HG02798 (cell line): Measurements from ENCODE around the gene IPP.
"Not testable (repeated sequence)": the region's sequence is repeated elsewhere in the genome, so short reads cannot be mapped to it uniquely, and the experiment has no call there.

ENCODE experiments used
- ATAC-seq: cut with Tn5 transposase; IDR thresholded peaks from one replicate; pipeline ENCODE4 v1.9.1; 2021; ENCODE audit warnings: mild to moderate bottlenecking; ENCODE audit not compliant: unreplicated experiment, poor library complexity

The IPP gene

DNA sequence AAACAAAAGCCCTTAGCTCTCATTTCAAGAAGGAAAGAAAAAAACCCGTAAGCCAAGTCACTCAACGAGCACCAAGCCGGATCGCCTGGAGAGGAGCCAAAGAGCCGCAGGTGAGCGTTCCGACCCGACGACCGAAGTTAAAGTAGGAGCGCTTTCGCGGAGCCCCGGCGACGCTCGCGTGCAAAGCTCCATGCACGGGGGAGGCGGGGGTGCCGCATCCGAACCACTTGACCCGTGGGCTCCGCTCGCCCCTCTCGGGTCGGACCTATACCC lies 64.5 kb downstream of the IPP start:
- peak; percentile 9 for ATAC-seq

DNA sequence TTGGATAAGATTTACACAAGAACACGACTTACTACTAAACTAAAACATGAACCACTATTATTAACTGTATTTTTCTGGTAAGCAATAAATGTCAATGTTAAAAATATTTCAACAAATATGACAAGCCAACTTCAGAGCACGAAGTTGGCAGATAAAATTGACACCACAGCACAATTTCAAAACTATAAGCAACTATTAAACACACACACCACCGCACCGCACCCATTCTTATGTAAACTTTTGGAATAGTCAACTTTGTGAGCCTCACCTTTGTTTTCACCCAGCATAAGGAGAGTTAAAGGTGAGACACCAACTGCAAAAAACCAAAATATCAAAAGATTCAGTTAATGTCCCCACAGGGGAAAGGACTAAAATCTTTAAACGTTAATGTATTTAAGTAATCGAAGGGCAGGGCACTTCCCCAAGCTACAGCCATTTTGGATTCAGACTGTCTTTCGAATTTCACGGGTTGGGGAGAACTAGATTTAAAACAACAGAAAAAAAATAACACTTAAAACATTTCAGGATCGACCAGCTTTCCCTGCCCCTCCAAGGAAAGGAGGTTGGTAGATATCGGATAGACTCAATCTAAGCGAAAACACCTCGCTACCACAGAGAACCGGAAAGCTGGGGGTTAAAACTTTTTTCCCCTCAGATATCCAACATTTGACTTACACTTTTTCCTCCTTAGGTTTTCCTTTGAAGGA lies 65.0 kb downstream of the IPP start:
- no peak for ATAC-seq

DNA sequence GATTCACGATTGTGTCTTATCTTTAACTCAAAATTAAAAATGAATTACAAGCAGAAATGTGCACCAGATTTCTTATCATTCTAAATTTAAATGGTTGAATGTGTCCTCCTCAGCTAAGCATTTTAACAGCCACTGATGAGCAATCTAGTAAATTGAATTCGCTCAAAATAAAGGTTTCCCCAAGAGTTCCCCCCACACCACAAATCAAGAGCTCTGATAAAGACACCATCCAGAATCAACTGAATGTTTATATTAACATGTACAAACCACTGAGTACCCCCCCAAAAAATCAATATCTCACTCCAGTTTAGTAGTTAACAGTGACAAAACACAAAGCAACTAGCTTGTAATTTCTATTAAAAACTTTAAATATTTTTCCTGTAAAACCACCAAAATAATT lies 66.1 kb downstream of the IPP start:
- ATAC-seq: no peak

DNA sequence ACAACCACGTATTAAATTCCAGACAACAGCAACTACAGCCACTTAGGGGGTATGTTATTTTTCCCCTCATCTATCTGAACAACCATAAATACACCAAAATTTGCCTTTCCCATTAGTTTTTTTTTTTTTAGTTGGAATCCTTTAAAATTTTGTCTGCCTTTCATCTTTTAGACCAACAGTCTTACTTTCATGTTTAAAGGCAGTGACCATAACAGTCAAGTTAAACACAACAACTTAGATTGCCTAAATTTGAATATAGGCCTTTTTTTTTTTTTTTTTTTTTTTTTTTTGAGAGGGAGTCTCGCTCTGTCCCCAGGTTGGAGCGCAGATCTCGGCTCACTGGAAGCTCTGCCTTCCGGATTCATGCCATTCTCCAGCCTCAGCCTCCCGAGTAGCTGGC lies 67.5 kb downstream of the IPP start:
- ATAC-seq: no peak

DNA sequence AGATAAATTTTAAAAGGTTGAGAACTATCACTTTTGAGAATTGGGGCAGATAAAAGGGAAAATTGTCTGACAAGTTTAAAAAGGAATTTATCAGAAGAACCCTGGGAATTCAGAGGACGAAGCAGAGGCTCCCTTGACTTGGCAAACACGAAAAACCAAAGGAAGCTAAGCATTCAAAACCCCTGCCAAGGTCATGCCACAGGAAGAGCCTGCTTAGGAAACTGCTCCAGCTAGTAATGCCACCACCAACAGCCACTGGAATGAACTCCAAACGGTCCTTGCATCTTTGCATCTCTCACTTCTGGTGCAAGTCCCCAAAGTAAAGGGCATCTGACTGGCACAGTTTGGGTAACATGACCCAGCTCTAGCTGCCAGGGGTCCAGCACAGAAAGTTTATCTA lies 71.3 kb downstream of the IPP start:
- no peak for ATAC-seq

DNA sequence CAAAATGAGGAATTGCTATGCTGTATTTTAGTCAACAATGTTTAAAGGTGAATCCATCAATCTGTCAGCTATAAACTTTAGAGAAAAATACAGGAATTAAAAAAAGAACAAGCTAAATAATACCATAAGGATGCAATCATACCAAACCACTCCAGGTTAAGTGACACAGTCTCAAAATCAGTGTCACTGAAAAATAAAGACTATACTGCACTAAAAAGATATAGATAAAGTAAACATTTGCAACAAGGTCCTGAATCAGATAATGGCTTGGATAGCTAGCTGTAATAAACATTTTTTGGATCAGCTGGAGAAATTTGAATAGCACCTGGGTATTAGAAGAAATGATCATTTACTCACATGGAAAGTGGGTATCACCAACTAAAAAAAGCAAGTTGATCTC lies 72.0 kb downstream of the IPP start:
- no peak for ATAC-seq

DNA sequence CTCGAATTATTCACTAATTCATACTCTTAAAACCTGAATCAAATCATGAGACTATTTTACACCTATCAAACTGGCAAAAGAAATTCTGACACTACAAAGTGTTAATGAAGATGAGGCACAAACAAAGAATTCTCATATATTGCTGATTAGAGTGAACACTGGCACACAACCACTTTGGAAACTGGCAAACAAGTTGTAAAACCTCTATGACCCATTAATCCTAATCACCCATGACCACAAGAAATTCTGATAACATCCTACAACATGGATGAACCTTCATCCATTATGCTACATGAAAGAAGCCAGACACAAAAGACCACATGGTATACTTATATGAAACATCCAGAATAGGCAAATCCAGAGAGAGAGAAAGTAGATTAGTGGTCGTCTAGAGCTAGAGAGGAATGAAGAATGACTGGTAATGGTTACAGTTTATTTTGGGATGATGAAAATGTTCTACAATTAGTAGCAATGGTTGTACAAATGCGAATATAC lies 72.7 kb downstream of the IPP start:
- no peak for ATAC-seq

DNA sequence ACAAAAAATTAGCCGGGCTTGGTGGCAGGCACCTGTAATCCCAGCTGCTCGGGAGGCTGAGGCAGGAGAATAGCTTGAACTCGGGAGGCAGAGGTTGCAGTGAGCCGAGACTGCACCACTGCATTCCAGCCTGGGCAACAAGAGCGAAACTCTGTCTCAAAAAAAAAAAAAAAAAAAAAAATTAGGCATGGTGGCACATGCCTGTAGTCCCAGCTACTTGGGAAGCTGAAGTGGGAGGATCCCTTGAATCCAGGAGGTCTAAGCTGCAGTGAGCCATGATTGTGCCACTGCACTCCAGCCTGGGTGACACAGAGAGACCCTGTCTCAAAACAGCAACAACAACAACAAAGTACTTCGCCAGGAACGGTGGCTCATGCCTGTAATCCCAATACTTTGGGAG lies 73.9 kb downstream of the IPP start:
- not testable (repeated sequence) for ATAC-seq

DNA sequence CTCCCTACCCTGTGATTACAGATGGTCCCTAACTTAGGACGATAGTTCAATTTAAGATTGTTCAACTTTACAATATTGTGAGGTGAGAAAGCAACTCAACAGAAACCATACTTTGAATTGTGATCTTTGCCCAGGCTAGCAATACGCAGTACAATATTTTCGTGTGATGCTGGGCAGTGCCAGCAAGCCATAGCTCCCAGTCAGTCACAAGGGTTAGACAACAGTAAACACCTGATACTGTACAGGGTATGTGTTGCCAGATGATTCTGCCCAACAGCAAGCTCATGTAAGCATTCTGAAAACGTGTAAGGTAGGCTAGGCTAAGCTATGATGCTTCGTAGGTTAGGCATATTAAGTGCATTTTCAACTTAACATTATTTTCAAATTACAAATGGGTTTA lies 76.0 kb downstream of the IPP start:
- no peak for ATAC-seq

DNA sequence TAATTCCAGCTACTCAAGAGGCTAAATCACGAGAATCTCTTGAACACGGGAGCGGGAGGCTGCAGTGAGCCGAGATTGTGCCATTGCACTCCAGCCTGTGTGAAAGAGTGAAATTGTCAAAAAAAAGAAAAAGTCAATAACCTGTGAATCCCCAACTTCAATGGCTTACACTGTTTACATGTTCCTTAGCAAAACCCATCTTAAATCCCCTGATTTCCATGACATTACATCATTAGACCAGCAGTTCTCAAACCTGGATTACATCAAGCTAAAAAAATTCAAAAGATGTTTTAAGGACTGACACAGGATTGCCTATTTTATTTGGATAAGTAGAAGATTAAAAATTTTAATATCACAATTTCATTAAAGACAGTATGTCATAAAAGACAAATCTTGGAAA lies 76.5 kb downstream of the IPP start:
- no peak for ATAC-seq

DNA sequence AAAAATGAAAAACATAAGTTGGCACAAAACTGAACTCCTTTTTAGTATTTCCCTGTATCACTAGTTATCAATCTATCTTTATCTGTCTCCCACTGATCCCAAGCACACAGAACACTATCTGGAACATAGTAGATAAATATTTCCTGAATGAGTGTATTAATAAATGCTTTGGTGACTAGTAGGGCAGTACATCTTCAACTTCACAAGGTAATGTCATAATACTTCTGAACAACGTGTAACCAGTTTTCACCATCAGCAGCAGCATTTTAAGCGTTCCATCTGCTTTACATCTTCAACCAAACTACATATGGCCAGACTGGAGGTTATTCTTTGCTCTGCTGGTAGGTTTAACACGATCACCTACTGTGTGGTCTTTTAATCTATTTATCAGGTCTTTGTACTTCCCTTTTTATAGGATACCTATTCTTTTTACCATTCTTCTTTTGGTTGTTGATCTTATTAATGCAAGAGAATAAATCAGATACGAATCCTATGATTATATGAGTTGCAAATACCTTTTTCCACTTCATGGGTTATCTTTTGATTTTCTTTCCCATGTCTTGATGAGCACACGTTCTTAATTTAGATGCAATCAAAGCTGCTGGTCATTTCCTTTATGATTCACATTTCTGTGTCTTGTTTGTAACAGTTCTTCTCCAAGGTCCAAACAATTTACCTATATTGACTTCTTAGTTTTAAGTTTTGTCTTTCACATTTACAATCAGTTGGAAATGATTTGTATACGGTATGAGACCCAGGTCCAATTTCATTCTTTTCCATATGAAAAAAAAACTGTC lies 80.4 kb downstream of the IPP start:
- ATAC-seq: no peak

DNA sequence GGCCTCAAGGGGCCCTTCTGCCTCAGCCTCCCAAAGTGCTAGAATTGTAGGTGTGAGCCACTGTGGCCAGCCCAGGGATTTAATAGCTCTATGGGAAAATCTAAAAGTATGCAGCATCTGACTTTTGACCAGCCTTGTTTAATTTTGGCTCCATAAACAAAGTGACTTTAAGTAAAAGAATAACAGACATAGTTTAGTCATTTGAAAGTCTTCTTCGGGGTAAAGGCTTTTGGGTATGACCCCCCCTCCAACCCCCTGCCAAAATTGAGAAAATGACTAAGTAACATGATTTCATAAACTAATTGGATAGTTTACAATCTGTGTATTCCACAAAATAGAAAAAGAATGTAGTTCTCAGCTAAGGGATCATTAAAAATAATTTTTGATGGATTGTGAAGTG lies 81.1 kb downstream of the IPP start:
- ATAC-seq: no peak

DNA sequence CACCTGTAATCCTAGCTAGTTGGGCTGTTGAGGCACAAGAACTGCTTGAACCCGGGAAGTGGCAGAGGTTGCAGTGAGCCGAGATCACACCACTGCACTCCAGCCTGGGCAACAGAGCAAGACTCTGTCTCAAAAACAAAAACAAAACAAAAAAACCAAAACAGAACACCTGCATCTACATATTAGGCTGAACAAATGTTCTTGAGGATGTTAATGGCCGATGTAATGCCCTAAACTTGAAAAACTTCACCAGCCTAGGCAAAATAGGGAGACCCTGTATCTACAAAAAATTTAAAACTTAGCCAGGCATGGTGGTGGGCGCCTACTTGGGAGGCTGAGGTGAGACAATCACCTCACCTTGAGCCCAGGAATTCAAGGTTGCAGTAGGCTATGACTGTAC lies 81.9 kb downstream of the IPP start:
- ATAC-seq: no peak

DNA sequence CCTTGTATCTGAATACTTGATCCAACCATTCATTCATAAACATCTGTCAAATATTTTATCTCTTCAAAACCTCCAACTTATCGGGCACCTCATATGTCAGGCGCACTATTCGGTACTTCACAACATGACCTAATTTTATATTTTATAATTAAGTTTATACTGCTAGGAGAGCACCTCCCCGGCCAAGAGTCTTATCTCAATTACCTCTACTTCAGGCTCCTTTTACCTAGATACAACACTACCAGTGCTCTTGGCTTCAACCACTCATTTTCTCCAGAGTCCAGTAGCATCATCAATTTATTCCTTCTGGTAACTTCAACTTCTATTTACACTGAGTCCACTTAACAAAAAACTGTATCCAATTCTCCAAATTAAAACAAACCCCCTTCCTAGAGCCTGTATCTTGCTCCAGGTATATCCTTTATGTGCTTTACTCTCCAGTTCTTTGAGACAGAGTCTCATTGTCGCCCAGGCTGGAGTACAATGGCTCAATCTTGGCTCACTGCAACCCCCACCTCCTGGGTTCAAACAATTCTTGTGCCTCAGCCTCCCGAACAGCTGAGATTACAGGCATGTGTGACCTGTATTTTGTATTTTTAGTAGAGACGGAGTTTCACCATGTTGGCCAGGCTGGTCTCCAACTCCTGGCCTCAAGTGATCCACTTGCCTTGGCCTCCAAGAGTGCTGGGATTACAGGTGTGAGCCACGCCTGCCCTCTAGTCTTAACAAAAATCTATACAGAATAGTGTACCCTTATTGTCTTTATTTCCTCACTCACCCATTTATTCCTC lies 82.9 kb downstream of the IPP start:
- ATAC-seq: no peak

DNA sequence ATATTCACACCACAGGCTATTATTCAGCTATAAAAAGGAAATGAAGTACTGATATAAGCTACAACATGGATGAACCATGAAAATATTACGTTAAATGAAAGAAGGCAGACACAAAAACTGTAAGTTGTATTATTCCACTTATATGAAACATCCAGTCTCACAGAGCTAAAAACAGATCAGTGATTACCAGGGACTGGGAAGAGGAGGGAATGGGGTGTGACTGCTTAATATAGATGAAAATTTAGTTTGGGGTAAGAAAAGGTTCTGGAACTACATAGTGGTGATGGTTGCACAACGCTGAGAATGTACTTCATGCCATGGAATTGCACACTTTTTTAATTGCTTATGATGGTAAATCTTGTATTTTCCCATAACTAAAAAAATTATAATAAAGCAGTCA lies 83.6 kb downstream of the IPP start:
- ATAC-seq: no peak

DNA sequence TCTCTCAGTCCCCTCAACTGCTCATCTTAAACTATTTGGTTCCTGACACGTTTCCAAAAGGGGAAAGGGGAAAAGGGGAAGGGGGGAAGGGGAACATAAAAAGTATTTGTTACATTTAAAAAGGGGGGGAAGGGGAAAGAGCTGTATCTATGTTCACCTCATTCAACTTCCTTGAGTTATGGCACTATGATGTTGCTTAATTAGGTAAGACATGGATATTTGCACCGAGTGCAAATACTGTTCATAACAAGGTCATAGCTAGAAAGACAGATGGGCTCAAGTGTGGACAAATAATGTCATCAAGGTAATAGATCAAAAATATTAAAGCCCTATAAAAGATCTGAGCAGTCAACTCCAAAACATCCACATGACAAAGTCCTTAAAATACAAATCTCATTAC lies 90.1 kb downstream of the IPP start:
- ATAC-seq: no peak

DNA sequence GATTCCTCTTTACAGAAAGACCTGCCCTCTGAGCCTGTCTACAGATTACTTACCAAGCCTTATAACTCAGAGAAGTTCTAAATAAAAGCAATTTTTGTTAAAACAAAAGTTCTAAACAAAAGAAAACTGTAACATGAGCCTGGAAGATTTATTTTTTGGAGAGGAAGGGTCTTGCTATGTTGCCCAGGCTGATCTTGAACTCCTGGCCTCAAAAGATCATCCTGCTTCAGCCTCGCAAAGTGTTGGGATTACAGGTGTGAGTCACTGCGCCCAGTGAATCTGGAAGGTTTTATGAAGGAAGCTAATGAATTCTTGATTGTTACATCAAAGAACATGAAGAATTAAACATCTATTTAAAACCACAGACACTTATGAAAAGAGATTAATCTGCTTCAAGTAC lies 91.2 kb downstream of the IPP start:
- no peak for ATAC-seq

DNA sequence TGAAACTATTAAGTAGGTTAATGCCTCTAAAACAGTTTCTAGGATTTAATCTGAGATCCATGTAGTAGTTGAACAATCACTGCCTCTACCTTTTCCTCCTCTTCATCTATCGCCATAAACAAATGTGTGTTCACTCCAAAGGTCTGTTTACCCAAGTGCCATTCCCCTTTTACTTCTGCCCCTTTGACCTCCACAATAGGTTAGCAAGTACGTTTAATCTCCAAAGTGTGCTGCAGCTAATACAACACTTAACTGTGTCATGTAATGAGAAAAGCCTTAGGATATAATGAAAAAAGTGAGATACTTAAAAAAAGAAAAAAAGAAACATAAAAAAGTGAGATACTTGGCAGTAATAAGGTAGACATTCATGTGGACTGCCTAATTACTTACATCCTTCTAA lies 92.3 kb downstream of the IPP start:
- no peak for ATAC-seq

DNA sequence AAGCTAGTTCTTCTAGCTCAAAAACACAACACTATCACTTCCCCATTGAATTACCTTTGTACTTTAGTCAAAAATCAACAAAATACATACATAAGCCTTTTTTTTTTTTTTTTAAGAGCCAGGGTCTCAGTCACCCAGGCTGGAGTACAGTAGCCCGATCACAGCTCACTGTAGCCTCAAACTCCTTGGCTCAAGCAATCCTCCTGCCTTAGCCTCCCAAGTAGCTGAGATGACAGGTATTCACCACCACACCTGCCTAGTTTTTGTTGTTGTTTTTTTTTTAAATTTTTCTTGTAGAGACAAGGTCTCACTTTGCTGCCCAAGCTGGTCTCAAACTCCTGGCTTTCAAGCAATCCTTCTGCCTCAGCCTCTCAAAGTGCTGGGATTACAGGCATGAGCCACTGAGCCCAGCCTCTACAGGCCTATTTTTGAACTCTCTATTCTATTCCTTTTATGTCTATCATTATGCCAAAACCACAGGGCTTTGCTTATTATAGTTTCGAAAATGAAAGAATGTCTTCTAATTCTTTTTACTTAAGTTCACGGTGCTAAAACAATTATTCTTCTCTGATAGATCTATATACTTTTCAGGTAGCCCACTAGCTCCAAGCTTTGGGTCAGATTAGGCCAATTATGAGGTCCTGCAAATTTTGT lies 93.8 kb downstream of the IPP start:
- no peak for ATAC-seq

DNA sequence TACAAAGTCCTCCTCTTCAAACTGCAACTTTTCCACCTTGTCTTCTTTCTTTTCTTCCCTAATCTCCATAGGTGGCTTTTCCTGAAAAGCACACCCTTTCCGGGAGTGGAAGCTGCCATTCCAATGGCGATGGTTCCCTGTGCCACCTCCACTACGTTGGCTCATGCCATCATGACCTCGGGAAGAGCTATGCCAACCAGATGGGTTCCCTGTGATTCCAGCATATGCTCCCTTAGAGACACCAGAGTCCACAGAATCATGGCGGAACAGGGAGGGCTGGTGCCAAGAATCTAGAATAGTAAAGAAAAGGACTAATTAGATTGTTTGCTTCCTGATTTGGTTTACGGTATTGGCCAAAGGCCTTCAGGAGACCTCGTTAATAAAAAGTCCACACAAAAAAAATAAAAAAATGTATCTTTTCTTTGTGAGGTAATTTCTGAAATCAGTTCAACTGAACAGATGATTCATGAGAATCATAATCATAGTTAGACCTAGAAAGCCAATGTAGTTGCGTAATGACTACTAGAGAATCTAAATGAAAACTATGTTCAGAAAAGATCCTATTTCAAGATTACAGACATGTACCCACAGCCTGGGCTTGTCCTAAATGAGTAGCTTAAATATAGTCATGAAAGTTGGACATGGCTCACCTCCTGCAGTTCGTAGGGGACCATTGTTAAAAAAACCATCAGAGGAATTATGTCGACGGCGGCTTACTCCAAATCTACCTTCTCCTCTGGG lies 95.7 kb downstream of the IPP start:
- ATAC-seq: no peak
